T47D (cell line): ENCODE results near the gene CA9.
A peak's percentile ranks its signal among the peaks of the same experiment; 100 is the strongest.

ENCODE experiments used
- DNase-seq, 2 experiments: peaks; one replicate each; pipeline versions ENCODE4 v3.0.0 to v3.0.0-alpha.2; 2011 to 2012; ENCODE audit warnings: low read depth in 1 of 2, low spot score in 1 of 2
- JUND ChIP-seq: IDR thresholded peaks from 2 replicates; pipeline ENCODE4 v1.6.1; 2012; ENCODE audit warnings: low read depth
- in situ Hi-C: cut with HindIII; loops from 2 replicates; pipeline ENCODE4 v1.10.0; 2016; ENCODE audit warnings: low sequenced_read_pairs, low pct_unique_long_range_greater_than_20kb

CA9 gene

GRCh38 chr9:35669331-35670145, 4.2 kb upstream of the CA9 start:
- no peak for TF ChIP-seq JUND
- peak in 1 of 2 experiments; percentile 93 for DNase-seq
- in situ Hi-C loops: no loop called here

GRCh38 chr9:35674025-35674361, 265 bp downstream of the CA9 start:
- in situ Hi-C loops: no loop called here

GRCh38 chr9:35675204-35675603, 1.5 kb downstream of the CA9 start:
- no peak for TF ChIP-seq JUND
- in situ Hi-C loops: no loop called here
- no peak for DNase-seq

More at GRCh38 chr9:35674025-35674361, 265 bp downstream of the CA9 start:
- no peak for TF ChIP-seq JUND
- DNase-seq: no peak

GRCh38 chr9:35675732-35676392, 2.1 kb downstream of the CA9 start:
- in situ Hi-C loops: no loop called here

GRCh38 chr9:35679091-35679490, 5.4 kb downstream of the CA9 start:
- no peak for TF ChIP-seq JUND
- no peak for DNase-seq
- in situ Hi-C loops: no loop called here

More at GRCh38 chr9:35675732-35676392, 2.1 kb downstream of the CA9 start:
- TF ChIP-seq JUND: no peak
- no peak for DNase-seq

GRCh38 chr9:35679766-35680330, 6.1 kb downstream of the CA9 start:
- no peak for DNase-seq
- no peak for TF ChIP-seq JUND
- in situ Hi-C loops: no loop called here

- in situ Hi-C loops: no loop called here
- no peak for DNase-seq
- TF ChIP-seq JUND: no peak
Observed at GRCh38 chr9:35680331-35681105, 6.8 kb downstream of the CA9 start.

GRCh38 chr9:35681341-35682002, 7.7 kb downstream of the CA9 start:
- no peak for TF ChIP-seq JUND
- no peak for DNase-seq
- in situ Hi-C loops: no loop called here

GRCh38 chr9:35682051-35682450, 8.3 kb downstream of the CA9 start:
- DNase-seq: no peak
- in situ Hi-C loops: no loop called here
- no peak for TF ChIP-seq JUND

GRCh38 chr9:35682520-35683315, 9.0 kb downstream of the CA9 start:
- TF ChIP-seq JUND: no peak
- DNase-seq: no peak
- in situ Hi-C loops: no loop called here

- TF ChIP-seq JUND: no peak
- no peak for DNase-seq
- in situ Hi-C loops: no loop called here
Observed at GRCh38 chr9:35683323-35683722, 9.6 kb downstream of the CA9 start.
